Esophagus muscularis mucosa (tissue), 4 donors: ENCODE data around the gene CYB561. TPM values are rescaled to one million over a fixed set of nuclear protein-coding genes. Genes with fewer than 3 reads are reported as not detected.

Source experiments
- DNase-seq: peaks from one replicate; pipeline ENCODE4 v3.0.0-alpha.2; 2017; ENCODE audit errors: extremely low spot score
- H3K27ac ChIP-seq, 4 donors: fragments of 200-600 bp; sonication (generic); replicated peaks in 1 of 4; 1 replicate in 3 of 4; 2 replicates in 1 of 4; pipeline ENCODE4 v1.5.1; 2016 to 2019; ENCODE audit warnings: mild to moderate bottlenecking in 1 of 4
- H3K27me3 ChIP-seq, 4 donors: fragments of 200-600 bp; sonication (generic); one replicate each; pipeline versions ENCODE4 v1.5.1 to v1.6.0; 2016 to 2019
- H3K36me3 ChIP-seq, 4 donors: fragments of 200-600 bp; sonication (generic); one replicate each; pipeline ENCODE4 v1.5.1; 2016 to 2019
- H3K4me1 ChIP-seq, 4 donors: fragments of 200-600 bp; sonication (generic); one replicate each; pipeline ENCODE4 v1.5.1; 2016 to 2019
- H3K4me3 ChIP-seq, 4 donors: fragments of 200-600 bp; sonication (generic); 1 replicate in 2 of 4; 2 replicates in 2 of 4; pipeline ENCODE4 v1.5.1; 2016 to 2019; ENCODE audit warnings: mild to moderate bottlenecking in 4 of 4, moderate library complexity in 1 of 4
- H3K9me3 ChIP-seq, 4 donors: fragments of 200-600 bp; sonication (generic); 1 replicate in 3 of 4; 2 replicates in 1 of 4; pipeline ENCODE4 v1.5.1; 2016 to 2019
- EP300 ChIP-seq: sonication (generic); formaldehyde crosslinking; IDR thresholded peaks from one replicate; pipeline ENCODE4 v1.6.1; 2017; ENCODE audit warnings: antibody characterized with exemption
- POLR2A ChIP-seq: fragments of 450-650 bp; IDR thresholded peaks from one replicate; pipeline ENCODE4 v1.6.1; 2017; ENCODE audit warnings: antibody characterized with exemption, moderate library complexity, mild to moderate bottlenecking, low read depth
- POLR2AphosphoS5 ChIP-seq, 2 donors: sonication (generic); formaldehyde crosslinking; IDR thresholded peaks; one replicate each; pipeline ENCODE4 v1.6.1; 2017; ENCODE audit warnings: antibody characterized with exemption in 2 of 2
- WGBS: methylation state at CpG from one replicate; pipeline ENCODE4 v1.1.5; 2018; 5-methylcytosine and 5-hydroxymethylcytosine counted together
- intact Hi-C: fragments of 100-400 bp; cut with DNase I; formaldehyde crosslinking; loops from one replicate; pipeline ENCODE4 v1.15.1; 2023
- total RNA-seq, 4 donors: library from RNA; depleted of rRNA; stranded (reverse); fragments of >200 nt; gene quantifications; one replicate each; pipeline versions ENCODE4 v1.1.0 to v1.2.1, GENCODE V29; 2016
- TF ChIP-seq, protein P1 (sequence below), 3 experiments: fragments of 200-600 bp in 2 of 3; fragments of 450-650 bp in 1 of 3; sonication (generic) in 2 of 3; IDR thresholded peaks; one replicate each; pipeline ENCODE4 v1.5.1; 2017 to 2019; ENCODE audit warnings: antibody characterized with exemption in 3 of 3, mild to moderate bottlenecking in 2 of 3, moderate library complexity in 1 of 3

The CYB561 gene
- total RNA-seq, 4 donors from 2014 or later, result 8.8 to 17.0 (median 13.2) TPM

DNA sequence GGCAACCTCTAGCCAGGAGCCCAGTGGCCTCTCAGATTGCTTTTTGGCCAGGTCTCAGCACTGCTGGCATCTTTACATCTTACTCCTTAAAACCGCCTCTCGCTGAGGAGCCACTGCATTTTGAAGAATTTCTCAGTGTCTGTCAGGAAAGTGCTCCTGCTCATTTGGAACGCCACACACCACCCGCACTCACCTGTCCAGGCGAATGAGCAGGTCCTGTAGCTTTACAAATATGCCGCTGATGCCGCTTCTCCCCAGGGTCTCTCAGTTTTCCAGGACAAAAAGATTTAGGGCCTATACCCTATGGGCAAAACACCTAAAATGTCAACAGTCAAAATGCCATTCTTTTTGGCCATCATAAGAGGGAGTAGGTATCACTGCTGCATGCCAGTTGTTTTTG lies 22.1 kb downstream of the CYB561 start:
- intact Hi-C loops, result loop anchor here (2.0 kb wide), 1 partner anchor 189 kb away; no protein-coding TSS in a partner anchor
- no peaks in the 10 kb centered on the region for H3K27me3 ChIP-seq
- H3K4me3 ChIP-seq, result no peak overlapping the region
- peaks cover 0 to 31% (median 18%) of the 10 kb centered on the region in 4 donors for H3K36me3 ChIP-seq
- H3K27ac ChIP-seq, result peak overlapping the region in 1 of 4 donors; percentile 11
- TF ChIP-seq POLR2A, result no peak
- TF ChIP-seq EP300, result no peak
- TF ChIP-seq, protein P1, sequence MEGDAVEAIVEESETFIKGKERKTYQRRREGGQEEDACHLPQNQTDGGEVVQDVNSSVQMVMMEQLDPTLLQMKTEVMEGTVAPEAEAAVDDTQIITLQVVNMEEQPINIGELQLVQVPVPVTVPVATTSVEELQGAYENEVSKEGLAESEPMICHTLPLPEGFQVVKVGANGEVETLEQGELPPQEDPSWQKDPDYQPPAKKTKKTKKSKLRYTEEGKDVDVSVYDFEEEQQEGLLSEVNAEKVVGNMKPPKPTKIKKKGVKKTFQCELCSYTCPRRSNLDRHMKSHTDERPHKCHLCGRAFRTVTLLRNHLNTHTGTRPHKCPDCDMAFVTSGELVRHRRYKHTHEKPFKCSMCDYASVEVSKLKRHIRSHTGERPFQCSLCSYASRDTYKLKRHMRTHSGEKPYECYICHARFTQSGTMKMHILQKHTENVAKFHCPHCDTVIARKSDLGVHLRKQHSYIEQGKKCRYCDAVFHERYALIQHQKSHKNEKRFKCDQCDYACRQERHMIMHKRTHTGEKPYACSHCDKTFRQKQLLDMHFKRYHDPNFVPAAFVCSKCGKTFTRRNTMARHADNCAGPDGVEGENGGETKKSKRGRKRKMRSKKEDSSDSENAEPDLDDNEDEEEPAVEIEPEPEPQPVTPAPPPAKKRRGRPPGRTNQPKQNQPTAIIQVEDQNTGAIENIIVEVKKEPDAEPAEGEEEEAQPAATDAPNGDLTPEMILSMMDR (IDR thresholded peaks at IDR 0.05), result no peak
- no peak for TF ChIP-seq POLR2AphosphoS5 (IDR thresholded peaks at IDR 0.05)
- 92% methylated on average over 7 of the region's 7 CpGs for WGBS
- DNase-seq, result no peak
- H3K9me3 ChIP-seq, result no peaks in the 10 kb centered on the region
- peaks cover 0 to 12% (median 7%) of the 10 kb centered on the region in 4 donors for H3K4me1 ChIP-seq

DNA sequence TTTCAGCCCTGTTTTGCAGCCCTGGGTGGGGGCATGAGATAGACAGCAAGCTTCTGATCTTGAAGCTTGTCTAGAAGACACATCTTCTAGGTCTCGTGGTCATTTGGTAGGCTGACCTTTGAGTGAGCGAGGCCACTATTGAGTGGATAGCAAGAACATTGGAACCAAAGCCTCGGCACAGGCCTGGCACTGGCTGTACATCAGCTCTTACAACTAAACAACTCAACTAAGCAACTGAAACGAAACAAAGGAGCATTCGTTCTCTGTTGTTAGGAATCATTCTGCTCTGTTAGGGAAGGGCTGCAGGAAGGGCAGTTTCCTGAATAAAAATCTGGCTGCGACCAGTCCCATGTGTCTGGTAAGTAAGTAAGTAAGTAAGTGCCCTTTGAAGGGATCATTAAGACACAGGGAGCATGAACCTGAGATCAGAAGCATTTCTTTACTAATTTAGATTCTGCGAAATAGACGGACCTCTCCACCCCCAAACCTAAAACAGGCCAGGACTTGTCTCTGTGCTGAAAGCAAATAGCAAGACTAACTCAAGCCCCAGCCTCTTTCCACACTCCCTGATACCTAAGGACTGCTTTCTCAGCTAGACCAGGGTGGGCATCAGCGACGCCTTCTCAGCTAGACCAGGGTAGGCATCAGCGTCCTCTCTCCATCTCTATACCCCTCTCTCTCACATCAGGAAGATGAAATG lies 22.7 kb downstream of the CYB561 start:
- no peak for DNase-seq
- no peak overlapping the region for H3K4me3 ChIP-seq
- peaks cover 0 to 37% (median 22%) of the 10 kb centered on the region in 4 donors for H3K36me3 ChIP-seq
- intact Hi-C loops, result no loop called here
- H3K4me1 ChIP-seq, result peaks cover 0 to 12% (median 7%) of the 10 kb centered on the region in 4 donors
- 72% methylated on average over 11 of the region's 11 CpGs for WGBS
- TF ChIP-seq, protein P1 (IDR thresholded peaks at IDR 0.05), result no peak
- TF ChIP-seq POLR2AphosphoS5 (IDR thresholded peaks at IDR 0.05) (no peak), POLR2A (no peak), EP300 (no peak)
- H3K27me3 ChIP-seq, result no peaks in the 10 kb centered on the region
- peak overlapping the region in 1 of 4 donors; percentile 11 for H3K27ac ChIP-seq
- no peaks in the 10 kb centered on the region for H3K9me3 ChIP-seq

DNA sequence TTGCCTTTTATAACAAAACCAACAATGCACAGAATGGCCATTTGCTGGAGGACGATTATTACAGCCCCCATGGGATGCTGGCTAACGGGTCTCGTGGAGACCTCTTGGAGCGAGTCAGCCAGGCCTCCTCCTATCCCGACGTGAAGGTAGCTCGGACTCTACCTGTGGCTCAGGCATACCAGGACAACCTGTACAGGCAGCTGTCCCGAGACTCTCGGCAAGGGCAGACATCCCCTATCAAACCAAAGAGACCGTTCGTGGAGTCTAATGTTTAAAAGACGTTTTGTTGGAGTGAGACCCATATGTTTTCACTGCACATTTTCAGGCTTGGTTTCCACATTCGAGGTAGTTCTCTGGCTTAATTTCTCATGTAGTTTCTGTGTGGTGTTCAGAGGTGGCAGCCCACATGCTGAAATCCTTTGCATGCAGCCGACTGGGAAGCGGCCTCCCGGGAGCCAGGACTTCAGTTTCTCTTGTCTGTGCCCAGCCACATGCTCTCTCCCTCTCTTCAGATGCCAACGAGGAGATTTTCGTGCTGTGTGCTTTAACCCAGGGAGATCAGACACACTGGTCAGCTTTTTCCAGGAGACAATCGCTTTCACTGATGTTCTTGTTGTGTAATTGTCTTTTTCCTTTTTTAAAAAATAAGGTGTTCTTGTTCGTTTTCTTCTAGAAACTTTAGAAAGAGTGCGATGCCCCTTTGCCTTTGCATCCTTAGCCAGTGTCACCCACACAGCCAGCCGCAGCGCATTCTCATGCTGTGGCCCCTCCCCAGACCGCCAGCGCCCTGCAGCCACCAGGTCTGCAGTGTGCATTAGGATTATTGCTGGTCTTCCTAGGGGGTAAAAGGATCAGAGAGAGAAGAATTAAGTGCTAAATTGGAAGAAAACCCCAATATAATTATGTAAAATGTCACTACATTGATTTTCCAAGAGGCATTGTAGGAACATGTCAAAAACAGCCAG lies 24.1 kb downstream of the CYB561 start:
- Histone ChIP-seq H3K4me3 (no peak overlapping the region), H3K27me3 (no peaks in the 10 kb centered on the region), H3K9me3 (no peaks in the 10 kb centered on the region), H3K4me1 (peaks cover 0 to 12% (median 7%) of the 10 kb centered on the region in 4 donors), H3K36me3 (peaks cover 0 to 44% (median 26%) of the 10 kb centered on the region in 4 donors), H3K27ac (no peak overlapping the region)
- TF ChIP-seq EP300 (no peak), POLR2AphosphoS5 (IDR thresholded peaks at IDR 0.05) (no peak), POLR2A (no peak)
- TF ChIP-seq, protein P1 (IDR thresholded peaks at IDR 0.05), result no peak
- WGBS, result 89% methylated on average over 21 of the region's 25 CpGs
- intact Hi-C loops, result no loop called here
- no peak for DNase-seq

DNA sequence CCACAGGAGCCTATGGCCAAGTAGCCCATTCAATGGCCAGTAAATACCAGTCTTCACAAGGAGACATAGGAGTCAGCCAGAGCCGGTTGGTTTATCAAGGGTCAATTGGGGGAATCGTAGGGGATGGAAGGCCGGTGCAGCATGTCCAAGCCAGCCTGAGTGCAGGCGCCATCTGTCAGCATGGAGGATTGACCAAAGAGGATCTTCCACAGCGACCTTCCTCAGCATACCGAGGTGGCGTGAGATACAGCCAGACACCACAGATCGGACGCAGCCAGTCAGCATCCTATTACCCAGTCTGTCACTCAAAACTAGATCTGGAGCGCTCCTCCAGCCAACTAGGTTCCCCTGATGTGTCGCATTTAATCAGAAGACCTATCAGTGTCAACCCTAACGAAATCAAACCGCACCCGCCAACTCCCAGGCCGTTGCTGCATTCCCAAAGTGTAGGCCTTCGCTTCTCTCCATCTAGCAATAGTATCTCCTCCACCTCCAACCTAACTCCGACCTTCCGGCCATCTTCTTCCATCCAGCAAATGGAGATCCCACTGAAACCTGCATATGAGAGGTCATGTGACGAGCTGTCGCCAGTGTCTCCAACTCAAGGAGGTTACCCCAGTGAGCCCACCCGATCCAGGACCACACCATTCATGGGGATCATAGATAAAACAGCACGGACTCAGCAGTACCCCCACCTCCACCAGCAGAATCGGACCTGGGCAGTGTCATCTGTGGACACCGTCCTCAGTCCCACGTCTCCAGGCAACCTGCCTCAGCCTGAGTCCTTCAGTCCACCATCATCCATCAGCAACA lies 25.0 kb downstream of the CYB561 start:
- no peak for DNase-seq
- H3K4me3 ChIP-seq, result no peak overlapping the region
- TF ChIP-seq, protein P1 (IDR thresholded peaks at IDR 0.05), result no peak
- no peak for TF ChIP-seq EP300
- TF ChIP-seq POLR2A, result no peak
- TF ChIP-seq POLR2AphosphoS5 (IDR thresholded peaks at IDR 0.05), result no peak
- peaks cover 0 to 53% (median 28%) of the 10 kb centered on the region in 4 donors for H3K36me3 ChIP-seq
- intact Hi-C loops, result no loop called here
- 94% methylated on average over 23 of the region's 25 CpGs for WGBS
- no peaks in the 10 kb centered on the region for H3K27me3 ChIP-seq
- H3K4me1 ChIP-seq, result peaks cover 0 to 12% (median 7%) of the 10 kb centered on the region in 4 donors
- no peak overlapping the region for H3K27ac ChIP-seq
- H3K9me3 ChIP-seq, result no peaks in the 10 kb centered on the region
